SK-N-SH treated with all-trans-retinoic acid at 6 μM for 48 hours (cell line): Measurements from ENCODE around the gene NRXN2.

Experiments
- ARNTL ChIP-seq: fragments of 450-650 bp; formaldehyde crosslinking; IDR thresholded peaks from 2 replicates; pipeline ENCODE4 v1.5.0; 2020; ENCODE audit warnings: low read depth, mild to moderate bottlenecking, moderate library complexity, borderline replicate concordance
- BACH2 ChIP-seq: fragments of 250-450 bp; sonication (Bioruptor Pico); IDR thresholded peaks from 2 replicates; pipeline ENCODE4 v1.9.0; 2021; ENCODE audit warnings: mild to moderate bottlenecking, borderline replicate concordance
- CSDC2 ChIP-seq: fragments of 250-450 bp; sonication (Bioruptor Pico); IDR thresholded peaks from 2 replicates; pipeline ENCODE4 v1.5.0; 2020; ENCODE audit warnings: mild to moderate bottlenecking, moderate library complexity
- ESRRG ChIP-seq: fragments of 250-450 bp; sonication (Bioruptor Pico); IDR thresholded peaks from 2 replicates; pipeline ENCODE4 v1.6.1; 2021; ENCODE audit warnings: mild to moderate bottlenecking
- TOX ChIP-seq: fragments of 250-450 bp; sonication (Bioruptor Pico); IDR thresholded peaks from 2 replicates; pipeline ENCODE4 v1.8.0; 2021; ENCODE audit warnings: mild to moderate bottlenecking, moderate library complexity, borderline replicate concordance
- TF ChIP-seq, protein P1 (sequence below): fragments of 250-450 bp; sonication (Bioruptor Pico); IDR thresholded peaks from 2 replicates; pipeline ENCODE4 v1.8.0; 2020; ENCODE audit warnings: mild to moderate bottlenecking, moderate library complexity, borderline replicate concordance
- TF ChIP-seq, protein P2 (sequence below): fragments of 250-450 bp; sonication (Bioruptor Pico); IDR thresholded peaks from 2 replicates; pipeline ENCODE4 v1.8.0; 2021; ENCODE audit warnings: low read depth, mild to moderate bottlenecking, moderate library complexity, borderline replicate concordance
- TF ChIP-seq, protein P3 (sequence below): fragments of 250-450 bp; sonication (Bioruptor Pico); IDR thresholded peaks from 2 replicates; pipeline ENCODE4 v1.5.1; 2020; ENCODE audit warnings: low read depth, mild to moderate bottlenecking, moderate library complexity

DNA sequence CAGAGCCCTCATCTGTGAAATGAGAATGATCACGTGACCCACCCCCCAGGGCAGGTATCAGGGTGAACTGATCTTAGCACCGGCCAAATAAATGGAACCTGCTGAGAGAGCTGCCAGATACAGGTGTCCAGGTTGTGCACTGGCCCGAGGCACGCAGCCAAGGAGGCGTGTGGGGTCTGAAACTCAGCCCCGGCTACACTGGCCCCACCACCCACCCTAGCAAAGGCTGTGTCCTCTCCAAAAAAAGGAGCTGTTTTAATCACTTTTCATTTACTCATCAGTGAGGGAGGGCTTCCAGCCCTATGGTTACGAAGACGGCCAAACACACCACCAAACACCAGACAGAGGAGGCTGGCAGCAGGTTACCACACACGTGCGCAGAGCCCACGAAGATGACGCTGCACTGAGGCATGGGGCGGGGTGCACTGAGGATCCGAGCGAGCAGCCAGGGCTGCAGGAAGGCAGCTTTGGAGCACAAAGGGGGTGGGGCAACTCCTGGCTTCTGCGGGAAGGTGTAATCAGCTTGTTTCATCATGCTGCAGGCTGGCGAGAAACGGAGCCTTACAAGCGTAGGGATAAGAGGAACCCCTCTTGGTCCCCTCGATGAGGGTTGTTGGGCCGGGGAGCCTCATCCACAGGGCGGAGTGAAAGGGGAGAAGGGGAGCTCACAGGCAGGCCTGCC is 151.4 kb downstream of the NRXN2 start:
- TF ChIP-seq ARNTL (CRISPR knock-in tag) (no peak), BACH2 (CRISPR knock-in tag) (no peak), ESRRG (CRISPR knock-in tag) (no peak), TOX (CRISPR knock-in tag) (no peak), CSDC2 (CRISPR knock-in tag) (no peak)
- TF ChIP-seq, protein P1, sequence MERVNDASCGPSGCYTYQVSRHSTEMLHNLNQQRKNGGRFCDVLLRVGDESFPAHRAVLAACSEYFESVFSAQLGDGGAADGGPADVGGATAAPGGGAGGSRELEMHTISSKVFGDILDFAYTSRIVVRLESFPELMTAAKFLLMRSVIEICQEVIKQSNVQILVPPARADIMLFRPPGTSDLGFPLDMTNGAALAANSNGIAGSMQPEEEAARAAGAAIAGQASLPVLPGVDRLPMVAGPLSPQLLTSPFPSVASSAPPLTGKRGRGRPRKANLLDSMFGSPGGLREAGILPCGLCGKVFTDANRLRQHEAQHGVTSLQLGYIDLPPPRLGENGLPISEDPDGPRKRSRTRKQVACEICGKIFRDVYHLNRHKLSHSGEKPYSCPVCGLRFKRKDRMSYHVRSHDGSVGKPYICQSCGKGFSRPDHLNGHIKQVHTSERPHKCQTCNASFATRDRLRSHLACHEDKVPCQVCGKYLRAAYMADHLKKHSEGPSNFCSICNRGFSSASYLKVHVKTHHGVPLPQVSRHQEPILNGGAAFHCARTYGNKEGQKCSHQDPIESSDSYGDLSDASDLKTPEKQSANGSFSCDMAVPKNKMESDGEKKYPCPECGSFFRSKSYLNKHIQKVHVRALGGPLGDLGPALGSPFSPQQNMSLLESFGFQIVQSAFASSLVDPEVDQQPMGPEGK (CRISPR knock-in tag) = no peak
- TF ChIP-seq, protein P2, sequence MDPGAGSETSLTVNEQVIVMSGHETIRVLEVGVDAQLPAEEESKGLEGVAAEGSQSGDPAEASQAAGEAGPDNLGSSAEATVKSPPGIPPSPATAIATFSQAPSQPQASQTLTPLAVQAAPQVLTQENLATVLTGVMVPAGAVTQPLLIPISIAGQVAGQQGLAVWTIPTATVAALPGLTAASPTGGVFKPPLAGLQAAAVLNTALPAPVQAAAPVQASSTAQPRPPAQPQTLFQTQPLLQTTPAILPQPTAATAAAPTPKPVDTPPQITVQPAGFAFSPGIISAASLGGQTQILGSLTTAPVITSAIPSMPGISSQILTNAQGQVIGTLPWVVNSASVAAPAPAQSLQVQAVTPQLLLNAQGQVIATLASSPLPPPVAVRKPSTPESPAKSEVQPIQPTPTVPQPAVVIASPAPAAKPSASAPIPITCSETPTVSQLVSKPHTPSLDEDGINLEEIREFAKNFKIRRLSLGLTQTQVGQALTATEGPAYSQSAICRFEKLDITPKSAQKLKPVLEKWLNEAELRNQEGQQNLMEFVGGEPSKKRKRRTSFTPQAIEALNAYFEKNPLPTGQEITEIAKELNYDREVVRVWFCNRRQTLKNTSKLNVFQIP (CRISPR knock-in tag) = no peak
- TF ChIP-seq, protein P3, sequence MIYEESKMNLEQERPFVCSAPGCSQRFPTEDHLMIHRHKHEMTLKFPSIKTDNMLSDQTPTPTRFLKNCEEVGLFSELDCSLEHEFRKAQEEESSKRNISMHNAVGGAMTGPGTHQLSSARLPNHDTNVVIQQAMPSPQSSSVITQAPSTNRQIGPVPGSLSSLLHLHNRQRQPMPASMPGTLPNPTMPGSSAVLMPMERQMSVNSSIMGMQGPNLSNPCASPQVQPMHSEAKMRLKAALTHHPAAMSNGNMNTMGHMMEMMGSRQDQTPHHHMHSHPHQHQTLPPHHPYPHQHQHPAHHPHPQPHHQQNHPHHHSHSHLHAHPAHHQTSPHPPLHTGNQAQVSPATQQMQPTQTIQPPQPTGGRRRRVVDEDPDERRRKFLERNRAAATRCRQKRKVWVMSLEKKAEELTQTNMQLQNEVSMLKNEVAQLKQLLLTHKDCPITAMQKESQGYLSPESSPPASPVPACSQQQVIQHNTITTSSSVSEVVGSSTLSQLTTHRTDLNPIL = no peak
